Fibroblast of skin of right quadriceps (primary cell): ENCODE data around the gene RAP1A.
"Not testable (repeated sequence)": the region's sequence is repeated elsewhere in the genome, so short reads cannot be mapped to it uniquely, and the experiment has no call there.

Source experiments
- DNase-seq: peaks from one replicate; pipeline ENCODE4 v3.0.0-alpha.2; 2013

RAP1A gene

GRCh38 chr1:111739194-111739924 is 119.8 kb downstream of the RAP1A start, which contains the start of gene INKA2:
Gene INKA2, minus strand, starts transcription at chr1:111739395. Its CDS starts 153 bp downstream, at chr1:111739242.
- DNase-seq: peak; percentile 86

- DNase-seq: peak; percentile 66
These were observed 120.6 kb downstream of the RAP1A start for GRCh38 chr1:111739925-111740765.

GRCh38 chr1:111742292-111742691 is 122.7 kb downstream of the RAP1A start:
- DNase-seq: not testable (repeated sequence)

- peak; percentile 76 for DNase-seq
These were observed 123.5 kb downstream of the RAP1A start for GRCh38 chr1:111742938-111743549.

- peak; percentile 74 for DNase-seq
These were observed 124.1 kb downstream of the RAP1A start for GRCh38 chr1:111743679-111744101.

- no peak for DNase-seq
These were observed 126.4 kb downstream of the RAP1A start for GRCh38 chr1:111745675-111746613.

GRCh38 chr1:111746614-111746999 is 127.0 kb downstream of the RAP1A start:
- DNase-seq: no peak

GRCh38 chr1:111747282-111747734 is 127.7 kb downstream of the RAP1A start:
- DNase-seq: peak; percentile 67

- DNase-seq: no peak
These were observed 128.4 kb downstream of the RAP1A start for GRCh38 chr1:111747947-111748346.

- DNase-seq: no peak
These were observed 130.0 kb downstream of the RAP1A start for GRCh38 chr1:111749628-111750027.

- no peak for DNase-seq
These were observed 131.3 kb downstream of the RAP1A start for GRCh38 chr1:111750856-111751255.

- no peak for DNase-seq
These were observed 132.5 kb downstream of the RAP1A start for GRCh38 chr1:111751906-111752575.

- DNase-seq: peak; percentile 72
These were observed 135.4 kb downstream of the RAP1A start for GRCh38 chr1:111754984-111755330.

GRCh38 chr1:111755331-111756123 is 135.9 kb downstream of the RAP1A start, which contains the start of gene DDX20:
Gene DDX20, plus strand, starts transcription at chr1:111755901. Its CDS starts 24 bp downstream, at chr1:111755925.
- peak; percentile 99 for DNase-seq

GRCh38 chr1:111756124-111756513 is 136.5 kb downstream of the RAP1A start:
- no peak for DNase-seq

GRCh38 chr1:111758373-111758772 is 138.8 kb downstream of the RAP1A start:
- DNase-seq: no peak

GRCh38 chr1:111761717-111762116 is 142.1 kb downstream of the RAP1A start:
- DNase-seq: no peak

GRCh38 chr1:111762332-111762731 is 142.7 kb downstream of the RAP1A start:
- no peak for DNase-seq
